ENCODE results near the gene NAALADL2. TPM values are rescaled to one million over a fixed set of nuclear protein-coding genes. Genes with fewer than 3 reads are reported as not detected.
"Not testable (repeated sequence)": the region's sequence is repeated elsewhere in the genome, so short reads cannot be mapped to it uniquely, and the experiment has no call there.

Gene NAALADL2
- total and polyA plus RNA-seq, 2 of the 4 experiments (the other 2 are of a cell fraction) = 3.8 to 19.2 TPM

GRCh38 chr3:175526609-175527280 lies 667.6 kb downstream of the NAALADL2 start:
- POLR2A ChIA-PET (ENCODE audit: unreplicated experiment) = interaction anchor here (0.6 kb wide), 1 partner anchor 12 kb away, joined by 4 read pairs; no protein-coding TSS in a partner anchor
- Histone ChIP-seq H3K9ac (ENCODE audit: low read depth, low read length) (peak overlapping the region; percentile 78), H2BK20ac (ENCODE audit: low read depth, low read length) (peak overlapping the region; percentile 53)

GRCh38 chr3:175528693-175529092 lies 669.6 kb downstream of the NAALADL2 start:
- H3K4me3 ChIP-seq (ENCODE audit: insufficient read depth, low read depth, low read length); H3K9me3 ChIP-seq (ENCODE audit: control insufficient read depth, insufficient read depth, low read length); H4K5ac ChIP-seq (ENCODE audit: low read depth, low read length); H2BK20ac ChIP-seq (ENCODE audit: low read depth, low read length); H3K27me3 ChIP-seq (ENCODE audit: control insufficient read depth, insufficient read depth, low read length); H3K4me1 ChIP-seq (ENCODE audit: control insufficient read depth, insufficient read depth, low read length); BruUV-seq (replicated peaks); H3K18ac ChIP-seq (ENCODE audit: low read depth, low read length); dilution Hi-C loops (cut with HindIII; ENCODE audit: low sequenced_read_pairs, unreplicated experiment); H4K91ac ChIP-seq (ENCODE audit: insufficient read depth, low read depth, low read length); H3K4ac ChIP-seq (ENCODE audit: low read depth, low read length); H2AK9ac ChIP-seq (replicated peaks; ENCODE audit: low read depth, low read length, poor library complexity); H2BK120ac ChIP-seq (ENCODE audit: low read depth, low read length); H4K8ac ChIP-seq (ENCODE audit: low read depth in 2 of 2, low read length in 2 of 2); H3K36me3 ChIP-seq (ENCODE audit: control insufficient read depth, insufficient read depth, low read length); H3K56ac ChIP-seq (ENCODE audit: extremely low read depth, insufficient read depth, low read length); ATAC-seq (ENCODE audit: low read depth); H3K79me1 ChIP-seq (ENCODE audit: low read depth in 1 of 2, low read length in 2 of 2); CTCF ChIA-PET; H3K27ac ChIP-seq (ENCODE audit: insufficient read depth, low read length); H2BK15ac ChIP-seq (ENCODE audit: low read depth, low read length); intact Hi-C loops (cut with micrococcal nuclease); H3K23ac ChIP-seq (ENCODE audit: low read depth, low read length); H2AFZ ChIP-seq (replicated peaks; ENCODE audit: low read length, poor library complexity); H2BK5ac ChIP-seq (ENCODE audit: low read depth, low read length, poor library complexity, severe bottlenecking); DNase-seq; H2AK5ac ChIP-seq (ENCODE audit: low read depth, low read length); in situ Hi-C loops (cut with MboI; ENCODE audit: low sequenced_read_pairs); H3K9ac ChIP-seq (ENCODE audit: low read depth, low read length); POLR2A ChIA-PET (ENCODE audit: unreplicated experiment); H3K4me2 ChIP-seq (ENCODE audit: low read depth, low read length); H3K14ac ChIP-seq (replicated peaks; ENCODE audit: low read depth, low read length); H3K9me1 ChIP-seq (ENCODE audit: insufficient read depth, low read length); H4K20me1 ChIP-seq (ENCODE audit: insufficient read depth, low read length): not testable (repeated sequence)
- WGBS, 2 experiments (ENCODE audit: extremely low coverage in 2 of 2, insufficient read length in 1 of 2) = no CpG with 5 or more reads among the region's 2 CpGs

More at GRCh38 chr3:175526609-175527280, 667.6 kb downstream of the NAALADL2 start:
- H3K14ac ChIP-seq (replicated peaks; ENCODE audit: low read depth, low read length) = peak overlapping the region; percentile 57; the same call in 1 of the 2 replicates
- in situ Hi-C loops (cut with MboI; ENCODE audit: low sequenced_read_pairs) = no loop called here
- H3K18ac ChIP-seq (ENCODE audit: low read depth, low read length) = peak overlapping the region; percentile 89
- H3K27ac ChIP-seq (ENCODE audit: insufficient read depth, low read length) = peak overlapping the region; percentile 74; the same call in 1 of the 2 replicates
- H3K9me3 ChIP-seq (ENCODE audit: control insufficient read depth, insufficient read depth, low read length) = no peaks in the 10 kb centered on the region
- H2AK5ac ChIP-seq (ENCODE audit: low read depth, low read length) = no peak overlapping the region
- no peak overlapping the region; the same call in 1 of the 2 replicates for H4K91ac ChIP-seq (ENCODE audit: insufficient read depth, low read depth, low read length)
- no peak overlapping the region for H2BK5ac ChIP-seq (ENCODE audit: low read depth, low read length, poor library complexity, severe bottlenecking)
- WGBS, 2 experiments (ENCODE audit: extremely low coverage in 2 of 2, insufficient read length in 1 of 2) = no CpG with 5 or more reads among the region's 4 CpGs
- CTCF ChIA-PET = interaction anchor here (0.6 to 1.0 kb wide), 3 partner anchors 14 to 75 kb away, joined by 3 read pairs; no protein-coding TSS in a partner anchor
- H3K4ac ChIP-seq (ENCODE audit: low read depth, low read length) = peak overlapping the region; percentile 48; the same call in 1 of the 2 replicates
- DNase-seq = peak; percentile 2
- TF ChIP-seq NFE2L2 (IDR thresholded peaks at IDR 0.05; ENCODE audit: low read depth, low read length) (no peak), FOS (IDR thresholded peaks at IDR 0.05; ENCODE audit: low read depth, low read length) (no peak), CHD1 (IDR thresholded peaks at IDR 0.05; ENCODE audit: low read depth, low read length) (no peak), MAZ (IDR thresholded peaks at IDR 0.05; ENCODE audit: borderline replicate concordance, low read depth, low read length) (no peak), MAFK (IDR thresholded peaks at IDR 0.05; ENCODE audit: low read depth, low read length) (no peak), RCOR1 (IDR thresholded peaks at IDR 0.05; ENCODE audit: insufficient replicate concordance, low read length) (no peak), RAD21 (IDR thresholded peaks at IDR 0.05; ENCODE audit: low read length) (no peak), SMC3 (IDR thresholded peaks at IDR 0.05; ENCODE audit: low read depth, low read length) (no peak), RFX5 (IDR thresholded peaks at IDR 0.05; ENCODE audit: low read depth, low read length) (no peak)
- no peaks in the 10 kb centered on the region for H3K79me1 ChIP-seq (ENCODE audit: low read depth in 1 of 2, low read length in 2 of 2)
- H4K5ac ChIP-seq (ENCODE audit: low read depth, low read length) = peak overlapping the region; percentile 96
- H2BK120ac ChIP-seq (ENCODE audit: low read depth, low read length) = peak overlapping the region; percentile 68
- peak; percentile 56 for ATAC-seq (ENCODE audit: low read depth)
- no TSS peak for BruUV-seq (replicated peaks)
- H2AK9ac ChIP-seq (replicated peaks; ENCODE audit: low read depth, low read length, poor library complexity) = no peak overlapping the region
- no peaks in the 10 kb centered on the region for H4K20me1 ChIP-seq (ENCODE audit: insufficient read depth, low read length)
- H3K56ac ChIP-seq (ENCODE audit: extremely low read depth, insufficient read depth, low read length) = peak overlapping the region; percentile 45; the same call in 1 of the 2 replicates
- peak overlapping the region; percentile 35 to 70; a peak in 3 of 4 replicates for H4K8ac ChIP-seq (ENCODE audit: low read depth in 2 of 2, low read length in 2 of 2)
- no peaks in the 10 kb centered on the region; the same call in 1 of the 2 replicates for H3K4me1 ChIP-seq (ENCODE audit: control insufficient read depth, insufficient read depth, low read length)
- no peak overlapping the region for H3K23ac ChIP-seq (ENCODE audit: low read depth, low read length)
- no peaks in the 10 kb centered on the region for H3K27me3 ChIP-seq (ENCODE audit: control insufficient read depth, insufficient read depth, low read length)
- no peaks in the 10 kb centered on the region for H3K36me3 ChIP-seq (ENCODE audit: control insufficient read depth, insufficient read depth, low read length)
- intact Hi-C loops (cut with micrococcal nuclease) = no loop called here
- no peak overlapping the region for H2AFZ ChIP-seq (replicated peaks; ENCODE audit: low read length, poor library complexity)
- no peaks in the 10 kb centered on the region for H3K9me1 ChIP-seq (ENCODE audit: insufficient read depth, low read length)
- dilution Hi-C loops (cut with HindIII; ENCODE audit: low sequenced_read_pairs, unreplicated experiment) = no loop called here
- peak overlapping the region; percentile 96 for H3K4me2 ChIP-seq (ENCODE audit: low read depth, low read length)
- no peak overlapping the region for H2BK15ac ChIP-seq (ENCODE audit: low read depth, low read length)
- peak overlapping the region; percentile 57 for H3K4me3 ChIP-seq (ENCODE audit: insufficient read depth, low read depth, low read length)

Data from IMR-90 (cell line).